AML-193 (cell line): ENCODE data around the gene GULP1.

ENCODE experiments used
- DNase-seq, 2 experiments: peaks; one replicate each; lab custom pipeline; 2025; lab: John Stamatoyannopoulos, UW

GULP1 gene

DNA sequence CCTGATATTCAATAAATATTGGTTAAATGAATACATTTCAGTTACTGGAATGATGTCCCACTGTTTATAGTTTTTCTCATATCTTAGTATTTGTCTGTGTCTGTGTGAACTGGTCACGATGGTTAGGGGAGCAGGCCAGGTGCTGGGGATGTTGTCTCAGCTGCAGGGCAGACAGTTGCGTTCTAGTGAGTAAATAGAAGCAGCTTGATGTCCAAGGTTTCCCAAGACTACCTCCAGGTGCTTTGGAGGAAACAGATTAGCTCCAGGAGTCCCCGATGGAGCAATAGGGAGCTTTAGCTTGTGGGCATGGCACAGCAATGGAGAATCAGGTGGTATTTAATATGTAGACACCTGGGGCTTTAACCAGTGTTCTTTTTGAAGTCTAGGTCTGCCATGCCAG, 75.5 kb downstream of the GULP1 start:
- no peak for DNase-seq

DNA sequence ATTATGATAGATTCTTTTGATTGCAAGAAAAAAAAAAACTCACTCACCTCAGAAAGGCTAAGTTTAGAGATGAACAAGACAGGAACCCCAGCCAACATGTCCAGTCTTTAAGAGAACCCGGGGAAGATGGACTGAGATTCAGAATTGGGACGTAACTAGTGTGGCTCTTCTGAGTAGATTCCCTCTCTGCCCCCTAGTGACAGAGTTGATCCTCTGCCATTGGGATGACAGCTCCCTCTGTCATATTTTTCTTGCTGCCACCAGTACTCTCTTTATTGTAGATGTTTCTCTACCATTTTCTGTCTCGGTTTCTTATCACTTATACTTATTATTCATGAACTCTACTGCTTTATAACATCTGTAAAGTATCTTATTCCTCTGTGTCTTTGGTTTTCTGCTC, 77.7 kb downstream of the GULP1 start:
- peak; percentile 19 to 31 for DNase-seq

DNA sequence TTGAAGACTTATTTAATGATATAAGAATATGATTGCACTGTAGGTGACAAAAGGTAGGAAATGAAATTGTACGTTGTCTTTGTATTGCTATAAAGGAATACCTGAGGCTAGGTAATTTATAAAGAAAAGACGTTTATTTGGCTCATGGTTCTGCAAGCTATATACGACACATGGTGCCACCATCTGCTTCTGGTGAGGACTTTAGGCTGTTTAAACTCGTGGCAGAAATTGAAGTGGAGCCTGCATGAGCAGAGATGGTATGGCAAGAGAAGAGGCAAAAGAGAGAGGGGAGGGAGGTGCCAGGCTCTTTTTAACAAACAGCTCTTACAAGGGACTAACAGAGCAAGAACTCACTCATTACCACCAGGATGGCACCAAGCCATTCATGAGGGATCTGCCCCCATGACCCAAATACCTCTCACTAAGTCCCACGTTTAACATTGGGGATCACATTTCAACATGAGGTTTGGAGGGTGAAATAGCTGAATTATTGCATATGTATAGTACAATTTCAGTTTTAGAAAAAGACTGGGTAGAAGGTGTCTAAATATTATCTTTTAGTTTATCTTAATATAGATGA, 86.8 kb downstream of the GULP1 start:
- DNase-seq: no peak

DNA sequence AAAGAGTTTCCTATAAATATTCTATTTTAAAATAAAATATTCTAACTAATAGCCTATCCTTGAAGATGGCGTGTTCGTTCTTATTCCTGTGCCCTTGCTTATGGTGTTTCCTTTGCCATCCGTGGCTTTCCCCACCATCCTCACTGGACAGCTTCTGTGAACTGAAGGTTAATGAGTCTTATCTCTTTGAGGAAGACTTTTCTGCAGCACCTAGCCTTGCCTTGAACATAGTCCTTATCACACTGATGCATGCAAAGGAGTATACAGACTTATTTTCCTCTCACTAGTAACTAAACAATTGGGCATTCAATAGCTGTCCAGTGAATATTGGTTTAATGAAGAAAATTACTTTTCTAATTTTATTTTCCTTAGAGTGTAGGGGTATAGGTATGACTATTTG, 88.1 kb downstream of the GULP1 start:
- DNase-seq: no peak

DNA sequence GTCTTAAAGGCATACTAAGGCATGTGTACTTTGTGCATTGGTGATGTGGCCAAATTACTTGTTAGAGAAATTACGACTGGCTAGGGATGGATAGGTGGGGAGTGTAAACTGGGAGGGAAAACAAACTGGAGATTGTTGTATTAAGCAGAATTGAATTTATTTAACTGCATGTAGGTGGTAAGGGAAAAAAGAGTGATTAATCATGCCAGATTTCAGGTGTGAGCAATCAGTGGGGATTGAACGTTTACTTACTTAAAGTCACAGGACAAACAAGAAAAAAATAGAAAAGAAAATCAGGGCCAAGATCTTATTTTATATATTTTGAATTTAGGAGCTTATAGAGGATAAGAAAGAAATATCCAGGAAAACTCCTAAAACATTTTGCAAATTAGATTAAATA, 88.6 kb downstream of the GULP1 start:
- DNase-seq: no peak

DNA sequence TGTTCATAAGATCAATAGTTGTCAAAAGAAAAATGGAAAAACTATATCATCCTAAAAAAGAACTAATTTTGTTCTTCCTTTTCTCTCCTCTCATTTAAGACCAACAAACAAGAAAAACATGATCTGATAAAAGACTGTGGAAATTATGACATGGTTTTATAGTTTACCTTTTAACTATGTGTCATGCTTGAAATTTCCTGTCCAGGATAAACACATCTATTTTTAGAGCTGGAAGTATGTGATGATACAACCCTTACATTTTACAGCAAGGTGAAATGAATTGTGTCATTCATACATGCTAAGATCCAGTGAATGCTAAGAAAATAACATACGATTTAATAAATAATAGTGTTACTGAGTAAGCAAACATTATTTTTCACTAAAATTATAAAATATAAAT, 89.9 kb downstream of the GULP1 start:
- DNase-seq: no peak

DNA sequence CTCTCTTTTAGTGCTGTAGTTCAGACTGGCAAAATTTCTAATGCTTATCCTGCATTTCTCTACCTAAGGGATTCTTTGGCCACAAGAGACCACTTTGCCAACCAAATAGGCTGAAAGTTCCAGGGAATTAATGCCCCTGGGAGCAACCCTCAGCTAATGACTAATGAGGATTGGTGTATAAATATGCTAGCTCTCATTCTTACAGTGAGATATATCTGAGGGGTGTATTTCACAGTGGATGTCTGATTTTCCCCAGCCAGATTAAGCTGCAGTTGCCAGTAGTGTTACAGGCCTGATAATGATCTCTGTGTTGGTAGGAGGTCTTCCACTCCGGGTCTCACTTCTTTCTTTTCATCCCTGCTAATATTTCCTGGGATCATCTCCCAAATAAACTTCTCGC, 90.4 kb downstream of the GULP1 start:
- DNase-seq: no peak

DNA sequence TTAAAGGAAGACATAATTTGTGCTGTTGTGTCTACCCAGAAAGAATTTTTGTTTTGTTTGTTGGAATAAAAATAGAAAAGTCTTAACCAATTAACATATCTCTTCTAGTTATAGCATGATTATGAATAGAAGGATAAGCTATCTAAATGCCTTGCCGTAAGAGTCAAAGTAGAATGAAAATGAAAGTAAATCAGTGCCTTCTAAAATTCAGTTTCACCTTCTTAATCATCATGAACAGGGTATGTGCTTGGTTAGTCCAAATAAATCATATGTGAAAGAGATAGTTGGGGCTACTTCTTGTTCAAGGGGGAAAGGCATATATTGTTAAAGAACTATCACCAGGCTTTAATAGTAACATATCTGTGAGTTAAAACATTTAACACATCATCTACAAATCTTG, 91.5 kb downstream of the GULP1 start:
- DNase-seq: no peak

DNA sequence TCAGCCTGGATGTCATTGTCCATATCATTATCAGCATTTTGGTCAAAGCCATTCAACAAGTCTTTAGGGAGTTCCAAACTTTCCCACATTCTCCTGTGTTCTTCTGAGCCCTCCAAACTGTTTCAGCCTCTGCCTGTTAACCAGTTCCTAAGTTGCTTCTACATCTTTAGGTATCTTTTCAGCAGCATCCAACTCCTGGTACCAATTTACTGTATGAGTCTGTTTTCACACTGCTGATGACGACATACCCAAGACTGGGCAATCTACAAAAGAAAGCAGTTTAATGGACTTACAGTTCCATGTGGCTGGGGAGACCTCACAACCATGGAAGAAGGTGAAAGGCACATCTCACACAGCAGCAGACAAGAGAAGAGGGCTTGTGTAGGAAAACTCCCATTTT, 94.2 kb downstream of the GULP1 start:
- no peak for DNase-seq

DNA sequence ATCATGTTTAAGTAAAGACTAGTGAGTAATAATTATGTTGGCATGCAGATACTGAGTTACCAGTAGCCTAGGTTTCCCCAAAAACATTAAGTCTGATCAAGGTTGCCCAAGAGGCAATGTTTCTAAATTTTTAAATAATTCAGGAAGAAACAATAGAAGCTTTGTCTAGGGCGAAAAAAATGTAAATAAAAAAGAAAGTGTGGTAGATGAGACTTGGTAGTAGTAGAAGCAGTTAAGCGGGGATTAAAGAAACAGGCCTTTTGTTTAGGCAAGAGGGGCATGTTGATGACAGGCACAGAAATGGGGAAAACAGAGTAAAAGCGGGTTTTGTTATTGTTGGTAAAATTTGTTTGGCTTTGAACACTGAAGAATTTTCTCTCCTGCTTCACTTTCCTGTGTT, 97.2 kb downstream of the GULP1 start:
- no peak for DNase-seq

DNA sequence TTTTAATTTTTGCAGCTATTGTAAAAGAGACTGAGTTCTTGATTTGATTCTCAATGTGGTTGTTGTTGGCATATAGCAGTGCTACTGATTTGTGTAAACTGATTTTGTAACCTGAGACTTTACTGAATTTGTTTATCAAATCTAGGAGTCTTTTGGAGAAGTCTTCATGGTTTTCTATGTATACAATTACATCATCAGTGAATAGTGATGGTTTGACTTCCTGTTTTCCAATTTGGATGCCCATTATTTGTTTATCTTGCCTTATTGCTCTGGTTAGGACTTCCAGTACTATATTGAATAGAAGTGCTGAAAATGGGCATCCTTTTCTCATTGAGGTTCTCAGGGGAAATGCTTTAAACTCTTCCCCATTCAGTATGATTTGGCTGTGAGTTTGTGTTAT, 99.7 kb downstream of the GULP1 start:
- DNase-seq: no peak

DNA sequence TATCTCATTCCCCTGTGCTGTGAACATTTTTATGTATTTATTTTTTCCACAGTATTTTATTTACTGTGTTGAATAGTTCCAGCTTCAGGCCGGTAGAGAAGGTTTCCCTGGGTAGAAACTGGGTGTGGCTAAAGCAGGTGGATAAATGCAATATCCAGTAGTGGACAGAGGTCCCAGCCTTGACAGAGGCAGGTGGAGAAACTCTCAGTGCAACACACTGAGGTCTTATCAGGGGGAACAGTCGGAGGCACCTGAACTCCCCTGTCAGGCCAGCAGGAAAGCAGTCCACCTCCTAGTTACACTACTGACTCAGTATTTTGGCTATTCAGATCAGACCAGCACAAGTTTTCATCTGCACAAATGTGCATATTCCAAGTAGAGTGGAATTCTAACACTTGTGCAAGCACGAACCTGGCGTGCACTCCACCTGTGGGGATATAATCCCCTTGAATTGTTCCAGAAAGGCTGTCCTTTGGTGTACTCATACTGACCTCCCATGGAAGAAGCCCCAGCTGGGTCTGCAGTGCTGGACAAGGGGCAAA, 103.3 kb downstream of the GULP1 start:
- no peak for DNase-seq

DNA sequence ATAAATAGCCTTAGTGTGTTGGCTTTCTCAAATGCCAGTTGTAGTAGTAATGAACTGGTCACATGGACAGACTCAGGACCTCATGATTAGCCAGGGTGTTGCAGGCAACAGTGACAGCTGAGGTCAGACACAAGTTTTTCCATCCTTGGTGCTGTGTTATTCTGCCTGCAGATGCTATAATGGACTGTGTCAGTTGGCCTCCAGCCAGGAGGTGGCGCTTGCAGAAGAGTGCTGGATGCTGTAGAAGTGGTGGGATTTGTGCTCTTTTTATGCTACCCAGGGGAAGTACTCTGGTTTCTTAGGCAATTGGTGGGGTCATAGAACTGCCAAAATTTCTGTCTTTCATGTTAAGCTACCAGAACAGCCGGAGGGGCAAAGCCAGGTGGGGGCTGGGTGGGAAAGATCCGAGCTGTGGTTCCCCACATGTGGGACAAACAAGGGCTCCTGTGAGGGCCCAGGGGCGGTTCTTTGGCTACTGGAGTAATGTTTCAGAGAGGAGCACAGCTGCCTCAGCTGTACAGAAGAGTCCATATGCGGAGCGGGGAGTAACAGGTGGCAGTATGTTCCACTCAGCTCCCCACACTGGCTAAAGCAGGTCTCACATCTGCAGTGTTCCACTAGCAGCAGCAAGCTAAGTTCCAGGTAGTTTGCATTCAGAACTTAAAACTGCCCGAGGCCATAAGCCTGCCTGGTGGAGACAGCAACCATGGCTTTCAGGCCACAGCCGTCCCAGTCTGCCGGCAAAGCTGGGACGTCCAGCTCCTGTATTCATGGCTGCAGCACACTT, 104.4 kb downstream of the GULP1 start:
- DNase-seq: no peak

DNA sequence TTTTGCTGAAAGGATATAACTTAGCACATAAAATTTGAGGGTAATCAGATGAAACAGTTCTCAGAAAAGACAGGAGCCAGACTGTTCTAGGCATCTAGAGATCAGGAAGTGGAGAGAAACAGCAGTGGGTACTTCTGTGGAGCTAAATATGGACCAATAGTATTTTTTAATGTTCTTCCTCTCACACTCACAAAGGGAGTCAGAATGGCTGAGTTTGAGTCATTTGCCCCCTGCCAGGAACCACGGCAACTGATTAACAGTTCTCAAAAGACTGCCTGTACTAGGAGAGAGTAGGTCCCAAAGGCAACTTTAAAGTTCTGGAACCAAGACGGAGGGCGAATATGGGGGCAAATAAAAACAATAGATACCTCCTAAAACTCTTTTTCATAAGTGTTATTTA, 107.5 kb downstream of the GULP1 start:
- DNase-seq: no peak

DNA sequence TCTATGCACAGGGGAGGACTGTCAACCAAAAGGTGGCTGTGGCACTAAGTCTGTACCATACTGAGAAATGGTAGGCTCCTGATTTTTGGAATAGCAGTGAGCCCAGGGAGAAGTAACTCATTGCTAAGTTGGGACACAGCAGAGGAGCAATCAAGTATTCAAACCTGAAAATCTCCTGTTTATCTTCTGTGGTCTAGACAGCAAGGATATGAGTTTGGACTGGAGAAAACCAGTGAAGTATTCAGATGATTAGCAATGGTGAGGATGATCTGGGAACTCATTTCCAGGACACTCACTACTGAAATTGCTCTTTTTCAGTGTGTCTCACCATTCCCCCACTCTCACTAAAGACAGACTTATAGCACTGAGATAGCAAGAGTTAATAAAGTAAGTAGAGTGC, 112.0 kb downstream of the GULP1 start:
- no peak for DNase-seq

DNA sequence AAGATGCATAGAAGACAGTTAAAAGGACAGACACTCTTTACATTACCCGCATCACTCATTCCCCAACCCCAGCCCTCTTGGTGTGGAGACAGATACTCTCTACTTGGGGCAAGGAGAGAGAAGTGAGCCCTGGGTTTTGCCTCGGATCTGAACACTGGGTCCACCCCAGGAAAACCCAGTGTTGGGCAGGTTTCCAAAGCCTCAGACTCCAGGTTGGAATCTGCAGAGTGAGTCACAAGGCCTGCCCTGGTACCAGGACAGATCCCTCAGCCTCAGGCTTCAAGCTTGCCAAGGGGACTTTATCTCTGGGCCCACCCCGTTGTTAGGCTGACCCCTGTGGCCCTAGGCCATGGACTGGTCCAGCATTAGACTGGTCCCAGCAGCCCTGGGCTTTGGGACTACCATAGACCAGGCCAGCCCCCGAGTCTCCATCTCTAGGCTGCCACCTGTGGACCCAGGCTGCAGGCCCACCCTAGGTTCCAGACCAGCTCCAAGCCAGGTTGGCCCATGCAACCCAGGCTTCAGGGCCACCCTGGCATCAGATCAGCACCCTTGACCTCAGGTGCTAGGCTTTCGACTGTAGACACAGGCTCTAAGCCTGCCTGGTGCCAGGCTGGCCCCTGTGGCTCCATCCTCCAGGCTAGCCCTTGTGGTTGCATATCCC, 112.8 kb downstream of the GULP1 start:
- no peak for DNase-seq

DNA sequence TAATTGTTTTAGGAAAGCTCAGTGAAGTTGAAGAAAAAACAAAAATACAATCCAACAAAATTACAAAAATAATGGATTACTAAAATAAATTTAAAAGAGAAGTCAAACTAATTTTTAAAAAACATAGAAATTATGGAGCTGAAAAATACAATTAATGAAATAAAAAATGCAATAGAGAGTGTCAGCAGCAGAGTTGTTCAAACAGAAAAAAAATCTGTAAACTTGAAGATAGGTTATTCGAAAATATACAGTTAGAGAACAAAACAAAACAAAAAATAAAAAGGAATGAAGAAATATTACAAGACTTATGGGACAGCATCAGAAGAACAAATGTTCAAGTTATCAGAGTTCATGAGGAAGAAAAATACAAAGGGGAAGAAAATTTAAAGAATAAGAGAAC, 114.7 kb downstream of the GULP1 start:
- DNase-seq: no peak

DNA sequence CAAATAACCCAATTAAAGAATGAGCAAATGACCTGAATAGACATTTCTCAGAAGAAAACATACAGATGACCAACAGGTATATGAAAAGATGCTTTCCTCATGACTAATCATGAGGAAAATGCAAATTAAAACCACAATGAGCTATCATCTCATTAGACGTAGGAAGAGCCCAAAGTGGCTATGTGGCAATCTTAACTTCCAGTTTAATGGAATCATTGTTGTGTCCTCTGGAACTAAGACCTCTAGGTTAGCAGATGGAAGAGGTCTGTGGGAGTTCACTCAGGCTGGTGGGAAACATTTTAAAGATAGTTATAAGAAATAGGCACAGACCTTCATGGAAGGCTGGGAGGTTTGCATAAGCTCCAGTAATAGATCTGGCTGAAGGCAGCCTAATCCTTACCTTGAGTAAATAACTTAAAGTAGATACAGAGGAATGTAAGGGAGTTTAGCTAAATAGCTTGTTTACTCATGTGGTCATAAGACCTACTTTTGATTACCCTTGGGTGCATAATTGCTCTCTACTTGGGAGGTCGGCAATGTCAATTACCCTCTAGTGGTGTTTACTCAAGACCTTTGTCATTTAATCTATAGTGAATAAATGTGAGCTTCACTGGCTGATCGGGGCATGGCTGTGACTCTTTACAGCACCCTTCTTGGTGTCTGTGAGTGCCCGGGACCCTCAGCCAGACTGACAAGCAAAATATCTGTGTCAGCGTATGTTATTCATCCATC, 119.0 kb downstream of the GULP1 start:
- no peak for DNase-seq

DNA sequence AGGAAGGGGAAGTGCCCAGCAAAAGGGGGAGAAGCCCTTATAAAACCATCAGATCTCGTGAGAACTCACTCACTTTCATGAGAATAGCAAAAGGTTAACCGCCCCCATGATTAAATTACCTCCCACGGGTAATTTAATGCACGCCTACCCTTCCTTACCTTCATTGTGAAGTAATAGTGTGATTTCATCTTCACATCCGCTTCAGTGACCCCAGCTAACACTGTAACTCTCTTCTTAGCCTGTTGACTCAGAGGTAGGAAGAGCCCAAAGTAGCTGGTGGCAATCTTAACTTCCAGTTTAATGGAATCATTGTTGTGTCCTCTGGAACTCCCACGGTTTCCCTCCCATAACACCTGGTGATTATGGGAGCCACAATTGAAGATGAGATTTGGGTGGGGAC, 120.5 kb downstream of the GULP1 start:
- DNase-seq: no peak

DNA sequence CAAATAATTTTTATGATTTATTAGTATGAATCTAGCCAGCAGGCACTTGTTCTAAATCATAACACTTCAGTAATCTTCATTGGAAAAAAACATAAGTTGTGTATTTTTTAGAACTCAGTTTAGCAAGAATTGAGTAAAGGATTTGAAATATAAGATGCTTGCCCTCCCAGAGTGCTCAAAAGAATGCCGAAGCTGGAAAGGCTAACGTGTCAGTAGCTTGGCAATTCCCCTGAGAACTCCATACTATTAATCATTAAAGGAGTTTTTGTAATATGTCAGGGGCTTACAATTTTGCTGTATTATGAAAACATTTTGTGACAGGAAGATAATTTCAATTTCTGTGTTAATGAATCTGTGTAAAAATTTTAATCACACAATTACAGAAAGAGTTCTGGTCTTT, 122.7 kb downstream of the GULP1 start:
- DNase-seq: no peak

DNA sequence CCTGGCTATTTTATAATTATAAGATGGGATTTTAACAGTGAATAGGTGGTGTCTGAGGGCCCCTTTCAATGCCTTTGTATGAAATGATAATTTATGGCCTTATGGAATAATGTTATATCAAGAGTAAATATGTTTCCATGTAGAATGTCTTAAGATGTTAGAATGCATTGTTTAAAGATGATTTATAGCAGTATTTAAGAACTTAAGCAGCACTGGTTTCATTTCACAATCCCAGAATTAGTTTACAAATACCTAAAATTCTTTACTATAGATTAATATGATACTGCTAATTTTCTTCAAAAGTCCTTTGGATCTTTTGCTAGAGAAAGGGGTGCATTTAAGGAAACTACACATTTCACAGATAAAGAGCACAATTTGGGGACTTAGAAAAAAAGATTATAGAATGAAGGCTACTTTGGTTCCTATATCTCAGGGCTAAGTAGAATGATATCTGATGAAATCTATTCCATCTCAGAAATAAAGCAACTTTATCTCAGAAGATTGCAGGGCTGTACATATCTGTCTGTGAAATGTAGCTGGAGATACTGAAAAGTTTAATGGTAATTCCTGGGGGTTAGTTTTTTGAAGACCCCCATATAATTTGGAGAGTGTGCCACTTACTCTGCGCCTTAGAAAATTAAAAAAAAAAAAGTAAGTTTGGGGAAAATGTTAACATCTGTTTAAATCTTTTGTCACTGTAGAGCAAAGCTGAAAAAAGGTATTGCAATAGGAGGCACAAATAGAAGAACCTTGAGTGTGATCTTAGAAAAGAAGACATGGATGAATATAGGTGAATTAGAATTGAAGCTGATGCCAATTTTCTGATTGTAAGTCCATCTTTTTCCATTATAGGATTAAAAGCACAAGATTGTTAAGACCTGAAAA, 123.4 kb downstream of the GULP1 start:
- no peak for DNase-seq

DNA sequence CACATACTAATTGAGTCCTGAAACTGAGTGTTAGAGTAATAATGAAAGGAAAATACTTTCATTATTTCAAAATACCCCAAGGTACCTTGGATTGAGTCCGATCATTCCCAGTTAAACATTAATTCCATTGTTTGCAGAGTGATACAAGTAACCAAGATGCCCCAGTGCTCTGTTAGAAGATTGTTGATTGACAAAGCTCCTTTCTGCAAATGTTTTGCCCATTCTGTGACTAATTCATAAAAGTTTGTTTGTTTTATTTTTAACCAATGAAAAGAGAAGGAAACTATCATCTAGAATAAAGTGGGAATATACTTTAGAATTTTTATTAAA, 124.0 kb downstream of the GULP1 start:
- DNase-seq: no peak
